Tibial nerve (tissue), 4 donors: Measurements from ENCODE around the gene S100A16.

Experiments
- CTCF ChIP-seq, 5 experiments: fragments of 200-600 bp in 3 of 5; fragments of 450-650 bp in 2 of 5; sonication (generic) in 3 of 5; IDR thresholded peaks; one replicate each; pipeline ENCODE4 v1.5.1; 2016 to 2019; ENCODE audit warnings: antibody characterized with exemption in 5 of 5, mild to moderate bottlenecking in 3 of 5, moderate library complexity in 2 of 5
- EP300 ChIP-seq, 2 donors: sonication (generic); formaldehyde crosslinking; IDR thresholded peaks; one replicate each; pipeline ENCODE4 v1.6.1; 2017; ENCODE audit warnings: antibody characterized with exemption in 2 of 2, mild to moderate bottlenecking in 1 of 2
- POLR2A ChIP-seq, 2 donors: fragments of 450-650 bp; IDR thresholded peaks; one replicate each; pipeline ENCODE4 v1.6.1; 2017; ENCODE audit warnings: antibody characterized with exemption in 2 of 2, mild to moderate bottlenecking in 2 of 2, moderate library complexity in 2 of 2

DNA sequence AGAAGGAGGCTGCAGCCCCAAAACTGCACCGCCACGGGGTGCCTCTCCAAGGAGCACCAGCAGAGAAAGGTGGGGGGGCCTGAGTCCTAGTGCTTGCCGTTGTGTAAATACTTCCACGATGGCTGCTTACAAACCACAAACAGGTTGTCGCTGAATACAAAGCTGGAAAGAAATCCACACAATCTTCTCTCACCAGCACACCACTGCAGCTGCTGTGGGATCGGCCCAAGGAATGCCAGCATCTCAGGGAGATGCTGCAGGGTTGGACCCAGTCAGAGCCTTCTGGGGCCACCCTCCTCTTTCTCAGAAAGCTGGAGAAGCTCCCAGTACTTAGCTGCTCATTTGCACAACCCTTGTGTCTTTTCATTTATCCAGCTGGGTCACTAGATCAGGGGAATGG is 6.2 kb upstream of the S100A16 start:
- TF ChIP-seq CTCF (IDR thresholded peaks at IDR 0.05) (no peak), POLR2A (IDR thresholded peaks at IDR 0.05) (no peak), EP300 (IDR thresholded peaks at IDR 0.05) (no peak)
